PC-9 (cell line): ENCODE results near the gene GALNT2. TPM values are rescaled to one million over a fixed set of nuclear protein-coding genes. Genes with fewer than 3 reads are reported as not detected.

ENCODE experiments used
- BruUV-seq: library from RNA; stranded (reverse); fragments of 400-500 nt; replicated peaks from 2 replicates; lab custom pipeline; 2021; lab: Mats Ljungman, UMichigan
- CTCF ChIA-PET: fragments of 300-600 bp; sonication (Branson Sonifier 250); formaldehyde crosslinking; loops from one replicate; lab custom pipeline; 2022; ENCODE audit warnings: antibody characterized with exemption; lab: Charles Lee
- POLR2A ChIA-PET: fragments of 300-600 bp; sonication (Branson Sonifier 250); formaldehyde crosslinking; loops from one replicate; lab custom pipeline; 2022; ENCODE audit warnings: antibody characterized with exemption; ENCODE audit not compliant: unreplicated experiment; lab: Charles Lee
- DNase-seq, 2 experiments: peaks; one replicate each; pipeline versions ENCODE4 v3.0.0 to v3.0.0-alpha.2; 2015 to 2022; ENCODE audit warnings: mixed read lengths in 1 of 2
- H2AFZ ChIP-seq: fragments of 200-600 bp; sonication (generic); 2 replicates; pipeline ENCODE4 v1.8.1; 2017; ENCODE audit warnings: antibody characterized with exemption
- H3F3A ChIP-seq: fragments of 200-600 bp; sonication (generic); 2 replicates; pipeline ENCODE4 v1.8.1; 2017; ENCODE audit warnings: antibody characterized with exemption, mild to moderate bottlenecking, low read depth; ENCODE audit not compliant: insufficient read depth
- H3K27ac ChIP-seq: fragments of 200-600 bp; sonication (generic); 2 replicates; pipeline ENCODE4 v1.6.1; 2016; ENCODE audit warnings: mixed run types
- H3K27me3 ChIP-seq: fragments of 200-600 bp; sonication (generic); 2 replicates; pipeline ENCODE4 v1.6.1; 2016; ENCODE audit warnings: low read depth, mixed run types; ENCODE audit not compliant: insufficient read depth
- H3K36me3 ChIP-seq: fragments of 200-600 bp; sonication (generic); 2 replicates; pipeline ENCODE4 v1.6.1; 2016; ENCODE audit warnings: low read depth, mixed run types
- H3K4me1 ChIP-seq: fragments of 200-600 bp; sonication (generic); replicated peaks from 2 replicates; pipeline ENCODE4 v1.6.1; 2016; ENCODE audit warnings: mixed run types; ENCODE audit not compliant: insufficient read depth
- H3K4me2 ChIP-seq: fragments of 200-600 bp; sonication (generic); 2 replicates; pipeline ENCODE4 v1.6.1; 2017; ENCODE audit warnings: mixed run types
- H3K4me3 ChIP-seq: fragments of 200-600 bp; sonication (generic); 2 replicates; pipeline ENCODE4 v1.6.1; 2016; ENCODE audit warnings: mixed run types
- H3K79me2 ChIP-seq: fragments of 200-600 bp; sonication (generic); 2 replicates; pipeline ENCODE4 v1.6.1; 2017; ENCODE audit warnings: low read depth, mixed run types
- H3K9me2 ChIP-seq: fragments of 200-600 bp; sonication (generic); 2 replicates; pipeline ENCODE4 v1.8.1; 2017; ENCODE audit warnings: mild to moderate bottlenecking; ENCODE audit not compliant: insufficient read depth
- H3K9me3 ChIP-seq: fragments of 200-600 bp; sonication (generic); 2 replicates; pipeline ENCODE4 v1.8.1; 2016; ENCODE audit warnings: low read depth; ENCODE audit not compliant: insufficient read depth
- H4K20me1 ChIP-seq: fragments of 200-600 bp; sonication (generic); 2 replicates; pipeline ENCODE4 v1.8.1; 2017; ENCODE audit not compliant: insufficient read depth
- EZH2 ChIP-seq: fragments of 200-600 bp; sonication (generic); IDR thresholded peaks from 2 replicates; pipeline ENCODE4 v1.8.0; 2017; ENCODE audit warnings: antibody characterized with exemption, low read depth
- intact Hi-C: fragments of 100-400 bp; cut with micrococcal nuclease; formaldehyde crosslinking; loops from one replicate; pipeline ENCODE4 v1.10.0; 2022; ENCODE audit not compliant: unreplicated experiment
- total RNA-seq: library from RNA; stranded (reverse); gene quantifications from 2 replicates; pipeline ENCODE4 v1.2.3, GENCODE V29; 2021
- TF ChIP-seq, protein P1 (sequence below): fragments of 200-600 bp; sonication (generic); conservative IDR thresholded peaks from 2 replicates; pipeline ENCODE4 v1.6.1; 2017; ENCODE audit warnings: mixed run types, antibody characterized with exemption, mild to moderate bottlenecking, moderate library complexity

GALNT2 gene
- total RNA-seq, 1 experiment from 2014 or later, result 121 TPM

- no peaks in the 10 kb centered on the region for H3K4me1 ChIP-seq
- no peak overlapping the region for H3K4me2 ChIP-seq
- CTCF ChIA-PET, result no interaction called here
- no peak for DNase-seq
- no peak overlapping the region for H3K27ac ChIP-seq
- no peaks in the 10 kb centered on the region for H3F3A ChIP-seq
- no peak overlapping the region for H2AFZ ChIP-seq
- no peaks in the 10 kb centered on the region for H3K27me3 ChIP-seq
- intact Hi-C loops, result no loop called here
- no peaks in the 10 kb centered on the region for H3K9me2 ChIP-seq
- POLR2A ChIA-PET, result no interaction called here
- TF ChIP-seq EZH2, result no peak
- TF ChIP-seq, protein P1, sequence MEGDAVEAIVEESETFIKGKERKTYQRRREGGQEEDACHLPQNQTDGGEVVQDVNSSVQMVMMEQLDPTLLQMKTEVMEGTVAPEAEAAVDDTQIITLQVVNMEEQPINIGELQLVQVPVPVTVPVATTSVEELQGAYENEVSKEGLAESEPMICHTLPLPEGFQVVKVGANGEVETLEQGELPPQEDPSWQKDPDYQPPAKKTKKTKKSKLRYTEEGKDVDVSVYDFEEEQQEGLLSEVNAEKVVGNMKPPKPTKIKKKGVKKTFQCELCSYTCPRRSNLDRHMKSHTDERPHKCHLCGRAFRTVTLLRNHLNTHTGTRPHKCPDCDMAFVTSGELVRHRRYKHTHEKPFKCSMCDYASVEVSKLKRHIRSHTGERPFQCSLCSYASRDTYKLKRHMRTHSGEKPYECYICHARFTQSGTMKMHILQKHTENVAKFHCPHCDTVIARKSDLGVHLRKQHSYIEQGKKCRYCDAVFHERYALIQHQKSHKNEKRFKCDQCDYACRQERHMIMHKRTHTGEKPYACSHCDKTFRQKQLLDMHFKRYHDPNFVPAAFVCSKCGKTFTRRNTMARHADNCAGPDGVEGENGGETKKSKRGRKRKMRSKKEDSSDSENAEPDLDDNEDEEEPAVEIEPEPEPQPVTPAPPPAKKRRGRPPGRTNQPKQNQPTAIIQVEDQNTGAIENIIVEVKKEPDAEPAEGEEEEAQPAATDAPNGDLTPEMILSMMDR, result no peak
- H3K36me3 ChIP-seq, result no peaks in the 10 kb centered on the region
- H3K79me2 ChIP-seq, result no peaks in the 10 kb centered on the region
- no TSS peak for BruUV-seq
- no peaks in the 10 kb centered on the region for H3K9me3 ChIP-seq
- H4K20me1 ChIP-seq, result no peaks in the 10 kb centered on the region
- H3K4me3 ChIP-seq, result no peak overlapping the region
Observed at GRCh38 chr1:230251644-230252191, 184.7 kb downstream of the GALNT2 start.

GRCh38 chr1:230253150-230253549, 186.1 kb downstream of the GALNT2 start:
- Histone ChIP-seq H2AFZ (no peak overlapping the region), H3K9me3 (no peaks in the 10 kb centered on the region), H3K9me2 (no peaks in the 10 kb centered on the region), H3K79me2 (no peaks in the 10 kb centered on the region), H3F3A (no peaks in the 10 kb centered on the region), H3K36me3 (no peaks in the 10 kb centered on the region), H3K27ac (no peak overlapping the region), H3K27me3 (no peaks in the 10 kb centered on the region), H3K4me2 (no peak overlapping the region), H3K4me1 (no peaks in the 10 kb centered on the region), H4K20me1 (no peaks in the 10 kb centered on the region), H3K4me3 (no peak overlapping the region)
- intact Hi-C loops, result no loop called here
- DNase-seq, result no peak
- no TSS peak for BruUV-seq
- TF ChIP-seq EZH2, result no peak
- TF ChIP-seq, protein P1, result no peak
- ChIA-PET POLR2A (no interaction called here), CTCF (no interaction called here)

GRCh38 chr1:230254265-230254664, 187.2 kb downstream of the GALNT2 start:
- no peaks in the 10 kb centered on the region for H3K79me2 ChIP-seq
- ChIA-PET CTCF (no interaction called here), POLR2A (no interaction called here)
- H3K27me3 ChIP-seq, result no peaks in the 10 kb centered on the region
- no peak for DNase-seq
- no peak overlapping the region for H2AFZ ChIP-seq
- no TSS peak for BruUV-seq
- no peaks in the 10 kb centered on the region for H3K36me3 ChIP-seq
- no peaks in the 10 kb centered on the region for H4K20me1 ChIP-seq
- H3K9me2 ChIP-seq, result no peaks in the 10 kb centered on the region
- no peak overlapping the region for H3K27ac ChIP-seq
- H3K4me3 ChIP-seq, result no peak overlapping the region
- H3F3A ChIP-seq, result no peaks in the 10 kb centered on the region
- no peaks in the 10 kb centered on the region for H3K4me1 ChIP-seq
- no peaks in the 10 kb centered on the region for H3K9me3 ChIP-seq
- TF ChIP-seq, protein P1, result no peak
- TF ChIP-seq EZH2, result no peak
- intact Hi-C loops, result no loop called here
- H3K4me2 ChIP-seq, result no peak overlapping the region
